H9 (cell line): ENCODE measurements around the gene MTA3. TPM values are rescaled to one million over a fixed set of nuclear protein-coding genes. Genes with fewer than 3 reads are reported as not detected.

ENCODE experiments used
- DNase-seq: peaks from one replicate; pipeline ENCODE4 v3.0.0-alpha.2; 2017
- H2AFZ ChIP-seq: one replicate; pipeline ENCODE4 v1.6.1; 2013; ENCODE audit warnings: mild to moderate bottlenecking, low read length, control low read depth, moderate library complexity
- H2AK5ac ChIP-seq: 2 replicates; pipeline ENCODE4 v1.6.1; 2013; ENCODE audit warnings: low read length, control low read depth, mixed read lengths; ENCODE audit not compliant: insufficient read length
- H2BK120ac ChIP-seq: one replicate; pipeline ENCODE4 v1.6.1; 2013; ENCODE audit warnings: low read depth, mild to moderate bottlenecking, low read length, control low read depth, inconsistent platforms; ENCODE audit not compliant: poor library complexity, severe bottlenecking
- H2BK12ac ChIP-seq: 2 replicates; pipeline ENCODE4 v1.6.1; 2013; ENCODE audit warnings: low read length, control low read depth, mixed read lengths, low read depth; ENCODE audit not compliant: insufficient read length
- H2BK15ac ChIP-seq: 2 replicates; pipeline ENCODE4 v1.6.1; 2013; ENCODE audit warnings: low read depth, low read length, control low read depth
- H2BK20ac ChIP-seq: one replicate; pipeline ENCODE4 v1.6.1; 2013; ENCODE audit warnings: low read depth, mild to moderate bottlenecking, low read length, control low read depth, inconsistent platforms; ENCODE audit not compliant: poor library complexity, severe bottlenecking
- H2BK5ac ChIP-seq: 2 replicates; pipeline ENCODE4 v1.6.1; 2013; ENCODE audit warnings: low read length, control low read depth, mixed read lengths; ENCODE audit not compliant: insufficient read length
- H3K14ac ChIP-seq: 2 replicates; pipeline ENCODE4 v1.6.1; 2013; ENCODE audit warnings: low read length, control low read depth; ENCODE audit not compliant: insufficient read depth
- H3K18ac ChIP-seq: 2 replicates; pipeline ENCODE4 v1.6.1; 2013; ENCODE audit warnings: low read depth, mild to moderate bottlenecking, mixed read lengths, low read length, control low read depth; ENCODE audit not compliant: insufficient read length
- H3K23ac ChIP-seq: 2 replicates; pipeline ENCODE4 v1.6.1; 2013; ENCODE audit warnings: low read length, control low read depth, mixed read lengths, low read depth; ENCODE audit not compliant: insufficient read length
- H3K23me2 ChIP-seq: 2 replicates; pipeline ENCODE4 v1.6.1; 2013; ENCODE audit warnings: low read depth, mild to moderate bottlenecking, mixed read lengths, low read length, control low read depth; ENCODE audit not compliant: insufficient read length, poor library complexity, severe bottlenecking
- H3K27ac ChIP-seq: 2 replicates; pipeline ENCODE4 v1.5.1; 2013; ENCODE audit warnings: low read length, control low read depth, mixed read lengths, low read depth; ENCODE audit not compliant: insufficient read length
- H3K27me3 ChIP-seq: 2 replicates; pipeline ENCODE4 v1.6.1; 2013; ENCODE audit warnings: low read length, control low read depth, inconsistent platforms; ENCODE audit not compliant: insufficient read depth
- H3K4ac ChIP-seq: 2 replicates; pipeline ENCODE4 v1.6.1; 2013; ENCODE audit warnings: low read depth, mild to moderate bottlenecking, control low read depth, inconsistent platforms, low read length, moderate library complexity
- H3K4me1 ChIP-seq: 2 replicates; pipeline ENCODE4 v1.6.1; 2013; ENCODE audit warnings: low read length, control low read depth, inconsistent platforms; ENCODE audit not compliant: insufficient read depth
- H3K4me2 ChIP-seq: 2 replicates; pipeline ENCODE4 v1.6.1; 2013; ENCODE audit warnings: low read length, control low read depth, mixed read lengths; ENCODE audit not compliant: insufficient read length, insufficient read depth
- H3K56ac ChIP-seq: 2 replicates; pipeline ENCODE4 v1.6.1; 2013; ENCODE audit warnings: low read depth, mild to moderate bottlenecking, mixed read lengths, low read length, control low read depth; ENCODE audit not compliant: insufficient read length
- H3K79me1 ChIP-seq: 2 replicates; pipeline ENCODE4 v1.6.1; 2013; ENCODE audit warnings: low read depth, mild to moderate bottlenecking, moderate library complexity, low read length, control low read depth, inconsistent platforms; ENCODE audit not compliant: insufficient read depth, poor library complexity, severe bottlenecking
- H3K79me2 ChIP-seq: 2 replicates; pipeline ENCODE4 v1.6.1; 2013; ENCODE audit warnings: low read length, control low read depth, inconsistent platforms; ENCODE audit not compliant: insufficient read depth
- H3K9ac ChIP-seq: 2 replicates; pipeline ENCODE4 v1.6.1; 2013; ENCODE audit warnings: low read length, control low read depth, mixed read lengths; ENCODE audit not compliant: insufficient read length; ENCODE audit errors: extremely low read depth
- H3K9me3 ChIP-seq: one replicate; pipeline ENCODE4 v1.6.1; 2013; ENCODE audit warnings: low read depth, low read length, inconsistent platforms; ENCODE audit not compliant: control insufficient read depth
- H3T11ph ChIP-seq: one replicate; pipeline ENCODE4 v1.6.1; 2013; ENCODE audit warnings: mild to moderate bottlenecking, low read length, control low read depth, inconsistent platforms
- H4K20me1 ChIP-seq: one replicate; pipeline ENCODE4 v1.6.1; 2013; ENCODE audit not compliant: control insufficient read depth, insufficient read length, insufficient read depth
- H4K5ac ChIP-seq: 2 replicates; pipeline ENCODE4 v1.6.1; 2013; ENCODE audit warnings: low read depth, mild to moderate bottlenecking, mixed read lengths, low read length, control low read depth; ENCODE audit not compliant: insufficient read length
- H4K8ac ChIP-seq: replicated peaks from 2 replicates; pipeline ENCODE4 v1.6.1; 2013; ENCODE audit warnings: low read length, control low read depth, mixed read lengths, low read depth; ENCODE audit not compliant: insufficient read length
- H4K91ac ChIP-seq: 2 replicates; pipeline ENCODE4 v1.6.1; 2013; ENCODE audit warnings: low read depth, mild to moderate bottlenecking, moderate library complexity, mixed read lengths, low read length, control low read depth; ENCODE audit not compliant: insufficient read length
- H3K27ac Mint-ChIP-seq, 3 experiments: 2 replicates in 2 of 3; 3 replicates in 1 of 3; pipeline ENCODE4 v1.8.0; 2020 to 2021; ENCODE audit warnings: mixed read lengths in 3 of 3, mild to moderate bottlenecking in 1 of 3, moderate library complexity in 1 of 3
- H3K27me3 Mint-ChIP-seq: 2 replicates; pipeline ENCODE4 v1.8.0; 2021; ENCODE audit warnings: low read depth, mild to moderate bottlenecking, moderate library complexity, mixed read lengths
- H3K36me3 Mint-ChIP-seq, 3 experiments: 2 replicates in 2 of 3; 3 replicates in 1 of 3; pipeline ENCODE4 v1.8.0; 2020 to 2021; ENCODE audit warnings: low read depth in 3 of 3, mixed read lengths in 3 of 3; ENCODE audit not compliant: insufficient read depth in 1 of 3
- H3K4me1 Mint-ChIP-seq, 2 experiments: 2 replicates each; pipeline ENCODE4 v1.8.0; 2020; ENCODE audit warnings: mixed read lengths in 2 of 2
- H3K4me3 Mint-ChIP-seq, 2 experiments: 2 replicates in 1 of 2; 3 replicates in 1 of 2; pipeline ENCODE4 v1.8.0; 2020 to 2021; ENCODE audit warnings: mild to moderate bottlenecking in 2 of 2, mixed read lengths in 2 of 2, moderate library complexity in 1 of 2
- H3K9me3 Mint-ChIP-seq, 2 experiments: 2 replicates in 1 of 2; 3 replicates in 1 of 2; pipeline ENCODE4 v1.8.0; 2020; ENCODE audit warnings: mild to moderate bottlenecking in 2 of 2, mixed read lengths in 2 of 2, moderate library complexity in 1 of 2
- CTCF ChIP-seq: fragments of 200-600 bp; sonication (generic); conservative IDR thresholded peaks from 3 replicates; pipeline ENCODE4 v1.8.0; 2021; ENCODE audit warnings: antibody characterized with exemption, mild to moderate bottlenecking
- WGBS: extraction: QIAGEN DNeasy Blood & Tissue Kit; methylation state at CpG from one replicate; pipeline ENCODE4 v1.1.7; 2013; ENCODE audit warnings: missing lambda C conversion rate, low lambda C conversion rate, mixed read lengths; ENCODE audit not compliant: insufficient read length; ENCODE audit errors: extremely low coverage; 5-methylcytosine and 5-hydroxymethylcytosine counted together
- total RNA-seq: library from RNA; stranded (reverse); gene quantifications from 2 replicates; pipeline ENCODE4 v1.2.1, GENCODE V29; 2021

Gene MTA3
- total RNA-seq, 1 experiment from 2014 or later: 253 TPM

GRCh38 chr2:42791606-42792005 is 223.2 kb downstream of the MTA3 start:
- Histone ChIP-seq H3K79me1 (no peaks in the 10 kb centered on the region), H2AK5ac (no peak overlapping the region), H3K9me3 (no peaks in the 10 kb centered on the region), H4K8ac (no peak overlapping the region), H3K27ac (no peak overlapping the region), H2BK12ac (no peak overlapping the region), H3K4ac (no peak overlapping the region), H2BK15ac (no peak overlapping the region), H3K9ac (no peak overlapping the region), H2AFZ (no peak overlapping the region), H3T11ph (no peak overlapping the region), H4K5ac (no peak overlapping the region), H4K91ac (no peak overlapping the region), H2BK5ac (no peak overlapping the region), H3K23me2 (peaks cover 13% of the 10 kb centered on the region), H3K14ac (no peak overlapping the region), H3K79me2 (no peaks in the 10 kb centered on the region), H3K18ac (no peak overlapping the region), H3K4me2 (peak overlapping the region; percentile 51), H3K4me1 (no peaks in the 10 kb centered on the region), H2BK120ac (no peak overlapping the region), H2BK20ac (no peak overlapping the region), H3K27me3 (peaks cover 7% of the 10 kb centered on the region; the same call in 1 of the 2 replicates), H3K23ac (no peak overlapping the region), H3K56ac (no peak overlapping the region), H4K20me1 (no peaks in the 10 kb centered on the region)
- Mint-ChIP-seq H3K9me3 (no peaks in the 10 kb centered on the region), H3K4me3 (peak overlapping the region; percentile 62 to 84), H3K27ac (no peak overlapping the region), H3K27me3 (peaks cover 37% of the 10 kb centered on the region), H3K36me3 (peaks cover 0 to 2% (median 0%) of the 10 kb centered on the region in 3 experiments; a peak in 5 of 7 replicates), H3K4me1 (peaks cover 35 to 52% of the 10 kb centered on the region in 2 experiments)
- no CpG with 5 or more reads among the region's 4 CpGs for WGBS
- DNase-seq: no peak
- TF ChIP-seq CTCF: no peak
